Activated CD4-positive, CD25-positive, alpha-beta regulatory T cell treated with anti-CD3 and anti-CD28 coated beads, Interleukin-2, amount 50 U/mL, for 24 hours (primary cell): ENCODE results near the gene SKP2.
A peak's percentile ranks its signal among the peaks of the same experiment; 100 is the strongest.
"Not testable (repeated sequence)": the region's sequence is repeated elsewhere in the genome, so short reads cannot be mapped to it uniquely, and the experiment has no call there.

Source experiments
- ATAC-seq, 2 donors: fragments of 150-1000 bp; cut with Tn5 transposase; one replicate each; pipeline ENCODE4 v1.10.0; 2021; ENCODE audit warnings: mild to moderate bottlenecking in 1 of 2, moderate library complexity in 1 of 2

Gene SKP2

DNA sequence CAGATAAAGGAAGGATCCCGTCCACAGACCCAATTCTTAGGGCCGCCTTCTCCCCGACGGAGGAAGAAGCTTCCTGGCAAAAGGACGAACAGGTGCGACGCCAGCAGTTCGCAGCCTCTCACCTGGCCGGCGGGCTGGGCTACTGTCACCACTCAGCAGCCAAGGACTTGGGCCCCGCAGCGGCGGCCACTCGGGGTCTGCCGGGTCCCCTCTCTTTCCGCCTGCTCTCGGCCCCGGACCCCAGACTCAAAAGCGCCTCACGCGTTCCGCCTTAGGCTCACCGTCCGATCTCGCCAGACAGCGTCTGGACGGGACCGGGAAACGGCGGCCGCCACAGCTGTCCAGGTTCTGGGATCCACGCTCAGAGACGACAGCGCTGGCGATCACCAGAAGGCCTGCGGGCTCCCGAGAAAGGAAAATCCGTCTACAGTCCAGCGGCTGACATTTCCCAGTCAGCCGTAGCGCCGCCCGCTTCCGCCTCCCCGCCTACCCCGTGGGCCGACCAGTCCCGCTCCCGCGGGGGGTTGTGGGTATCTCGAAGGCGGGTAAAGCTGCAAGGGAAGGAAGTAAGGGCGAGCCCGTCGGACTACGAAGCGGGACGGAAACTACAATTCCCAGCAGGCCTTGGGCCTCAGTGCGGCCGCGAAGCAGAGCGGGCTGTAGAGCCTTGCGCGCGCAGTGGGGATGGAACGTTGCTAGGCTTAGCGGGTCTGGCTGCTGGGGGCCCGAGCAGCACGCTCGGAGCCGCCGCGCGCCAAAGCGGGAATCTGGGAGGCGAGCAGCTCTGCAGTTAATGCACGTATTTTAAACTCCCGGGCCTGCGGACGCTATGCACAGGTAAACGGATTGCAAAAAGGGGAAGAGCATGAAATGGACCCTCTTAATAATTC is at the start of gene SKP2, which contains the start of gene LMBRD2:
Gene SKP2 (plus strand): TSS at position 678 of the 890 bp plus-strand sequence. CDS start 152 bp downstream, at position 830.
Gene LMBRD2 (minus strand): TSS at position 454 of the 890 bp plus-strand sequence. CDS start 8,538 bp downstream, outside the sequence.
- peak; percentile 99 for ATAC-seq

- no peak for ATAC-seq
Observed at GRCh38 chr5:36105819-36106218, 46.1 kb upstream of the SKP2 start.

DNA sequence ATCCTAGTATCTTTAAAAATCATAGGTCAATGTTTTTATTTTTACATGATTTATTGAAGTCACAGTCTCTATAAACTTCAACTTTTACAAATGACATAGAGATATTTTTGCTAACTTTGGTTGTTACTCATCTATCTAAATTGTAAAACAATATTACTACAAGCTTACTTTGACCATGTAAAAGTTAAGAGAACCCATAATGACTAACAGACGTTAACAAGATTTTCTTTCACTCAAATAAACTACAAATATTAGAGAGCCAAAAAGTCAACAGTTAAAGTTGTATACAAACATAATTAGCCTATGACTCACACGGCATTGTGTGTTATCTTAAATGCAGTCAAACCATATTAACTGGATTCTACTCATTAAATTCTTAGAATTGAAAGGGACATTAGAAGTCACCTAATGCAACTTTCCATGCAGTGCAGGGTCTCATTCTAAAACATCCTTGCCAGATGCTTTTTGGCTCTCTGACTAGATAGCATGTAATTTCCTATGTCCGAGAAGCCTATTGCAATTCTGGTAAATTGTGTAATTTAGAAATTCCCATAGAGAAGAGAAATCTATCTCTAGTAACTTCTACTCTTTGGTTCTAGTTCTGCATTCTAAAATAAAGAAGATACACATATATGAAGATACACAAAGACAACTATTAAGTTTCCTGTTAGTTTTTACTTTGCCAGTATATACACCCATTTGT is 43.0 kb upstream of the SKP2 start:
- no peak for ATAC-seq

DNA sequence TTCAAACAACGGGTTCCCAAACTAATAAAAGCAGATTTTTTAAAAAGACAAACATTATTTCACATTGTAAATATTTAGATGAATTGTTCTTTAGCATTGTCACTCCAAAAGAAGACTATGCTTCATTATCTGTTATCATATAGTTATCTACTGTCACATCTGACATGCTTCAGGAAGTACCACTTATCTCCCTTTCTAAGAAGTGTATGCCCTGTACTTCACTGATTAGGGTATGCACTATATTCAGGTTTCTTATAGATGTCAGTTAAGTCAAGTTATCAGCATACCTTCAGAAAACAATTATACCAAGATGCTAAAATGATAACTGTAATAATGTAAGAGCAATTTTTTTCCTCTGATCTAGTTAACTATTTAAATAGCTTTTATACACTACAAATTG is 40.7 kb upstream of the SKP2 start:
- no peak for ATAC-seq

DNA sequence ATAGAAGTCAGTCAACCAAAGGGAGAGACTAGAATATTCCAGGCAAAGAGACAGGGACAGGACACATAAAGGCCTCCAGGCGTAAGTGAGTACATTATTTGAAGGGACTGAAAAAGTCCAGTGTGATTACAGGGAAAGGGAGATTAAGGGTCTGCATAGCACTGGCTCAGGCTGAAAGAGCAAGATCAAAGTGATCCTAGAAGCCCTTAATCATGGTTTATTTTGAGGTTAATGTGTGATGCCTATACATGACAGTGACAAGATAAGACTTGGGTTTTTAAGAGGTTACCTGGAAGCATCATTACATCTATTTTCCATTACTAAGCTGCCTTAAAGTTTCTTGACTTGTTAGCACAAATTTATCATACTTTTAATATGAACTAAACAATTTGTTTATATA is 26.0 kb upstream of the SKP2 start:
- ATAC-seq = peak; percentile 41 to 81

GRCh38 chr5:36128795-36129194 is 23.1 kb upstream of the SKP2 start:
- no peak for ATAC-seq

DNA sequence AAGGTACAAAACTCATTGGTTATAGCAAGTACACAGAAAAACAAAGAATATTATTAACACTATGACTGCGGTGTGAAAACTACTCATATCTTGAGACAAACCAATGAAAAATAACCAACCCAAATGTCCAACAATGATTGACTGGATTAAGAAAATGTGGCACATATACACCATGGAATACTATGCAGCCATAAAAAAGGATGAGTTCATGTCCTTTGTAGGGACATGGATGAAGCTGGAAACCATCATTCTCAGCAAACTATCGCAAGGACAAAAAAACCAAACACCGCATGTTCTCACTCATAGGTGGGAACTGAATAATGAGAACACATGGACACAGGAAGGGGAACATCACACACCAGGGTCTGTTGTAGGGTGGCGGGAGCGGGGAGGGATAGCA is 22.2 kb upstream of the SKP2 start:
- not testable (repeated sequence) for ATAC-seq

GRCh38 chr5:36133009-36133408 is 18.9 kb upstream of the SKP2 start:
- ATAC-seq = not testable (repeated sequence)

DNA sequence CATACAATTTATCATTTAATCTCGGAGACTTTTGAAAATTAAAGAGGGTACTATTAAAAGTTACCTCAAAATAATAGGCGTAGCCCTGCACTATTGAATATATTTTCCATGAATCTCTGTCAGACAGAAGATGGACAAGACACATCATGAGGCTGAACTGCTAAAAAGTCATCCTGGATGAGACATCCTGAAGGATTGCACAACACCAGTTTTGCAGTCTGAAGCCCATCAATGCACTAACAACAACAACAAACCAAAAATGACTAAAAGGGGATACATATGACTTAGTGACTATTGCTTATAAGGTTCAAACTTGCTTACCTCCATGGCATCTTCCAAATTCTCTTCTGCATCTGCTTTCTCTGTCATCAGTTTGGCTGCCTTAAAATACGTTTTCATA is 15.9 kb upstream of the SKP2 start:
- ATAC-seq = no peak

DNA sequence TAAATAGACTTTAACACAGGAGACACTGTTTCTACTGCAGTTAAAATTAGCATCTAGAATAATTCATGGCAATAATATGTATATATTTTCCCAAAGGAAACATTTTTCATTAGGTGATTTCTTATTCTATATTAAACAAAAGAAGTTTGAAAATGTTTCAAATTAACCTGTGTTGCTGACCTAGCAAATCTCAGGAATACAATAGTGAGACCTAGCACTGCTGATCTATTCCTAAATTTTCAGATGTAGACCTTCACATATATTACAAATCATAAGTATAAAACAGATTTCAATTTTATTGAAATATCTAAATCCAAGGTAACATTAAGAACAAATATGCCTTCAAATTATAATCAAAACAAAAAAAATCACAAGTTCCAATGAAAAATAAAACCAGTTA is 15.3 kb upstream of the SKP2 start:
- ATAC-seq = no peak

- ATAC-seq = no peak
Observed at GRCh38 chr5:36138900-36139683, 12.8 kb upstream of the SKP2 start.

GRCh38 chr5:36145311-36145710 is 6.6 kb upstream of the SKP2 start:
- no peak for ATAC-seq

DNA sequence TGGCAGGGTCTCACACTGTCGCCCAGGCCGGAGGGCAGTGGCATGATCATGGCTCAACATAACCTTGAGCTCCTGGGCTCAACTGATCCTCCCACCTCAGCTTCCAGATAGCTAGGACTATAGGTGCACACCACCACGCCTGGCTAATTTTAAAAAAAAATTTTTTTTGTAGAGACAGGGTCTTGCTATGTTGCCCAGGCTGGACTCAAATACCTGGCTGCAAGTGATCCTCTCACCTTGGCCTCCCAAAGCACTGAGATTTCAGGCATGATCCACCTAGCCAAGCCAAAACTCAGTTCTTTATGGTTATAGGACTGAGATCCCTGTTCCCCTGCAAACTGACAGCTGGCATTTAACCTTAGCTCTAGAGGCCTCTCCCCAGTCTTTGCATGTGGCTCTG is 5.5 kb upstream of the SKP2 start:
- ATAC-seq = no peak

- ATAC-seq = no peak
Observed at GRCh38 chr5:36147681-36148080, 4.2 kb upstream of the SKP2 start.

DNA sequence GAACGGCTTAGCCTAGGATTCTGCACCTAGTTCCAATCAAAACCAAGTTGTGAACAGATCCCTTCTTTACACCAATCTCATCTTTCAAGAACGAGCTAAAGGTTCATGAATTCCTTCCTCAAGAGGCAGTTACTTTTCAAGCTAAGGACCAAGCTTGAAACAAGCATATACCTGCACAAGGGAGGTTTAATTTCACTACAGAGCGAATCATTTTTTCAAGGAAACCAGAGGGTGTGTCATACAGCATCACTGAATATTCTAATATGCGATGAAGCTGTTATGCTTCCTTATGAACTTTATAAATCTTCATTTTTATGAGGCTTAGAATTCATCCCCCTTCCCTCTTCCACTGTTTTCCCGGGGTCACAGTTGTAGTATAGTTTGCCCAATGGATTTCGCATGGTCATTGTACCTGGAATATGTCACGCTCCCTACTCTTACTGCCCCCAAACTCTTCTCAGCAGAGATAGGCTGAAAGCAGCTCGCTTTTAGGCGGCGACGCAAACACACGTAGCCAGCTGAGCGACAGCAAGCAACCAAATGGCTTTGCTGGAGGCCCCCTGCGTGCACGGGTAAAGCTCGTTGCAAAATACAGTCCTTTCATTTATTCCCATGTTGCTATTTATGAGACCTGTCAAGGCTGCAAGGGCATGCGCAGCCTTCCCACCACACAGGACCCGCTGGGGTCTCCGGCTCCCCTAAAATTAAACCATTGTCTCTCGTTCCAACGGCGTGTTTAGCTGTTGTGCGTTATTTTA is 1.1 kb upstream of the SKP2 start:
- ATAC-seq = peak in 1 of 2 donors; percentile 21

- ATAC-seq = no peak
Observed at GRCh38 chr5:36152324-36153297, 700 bp downstream of the SKP2 start.

- no peak for ATAC-seq
Observed at GRCh38 chr5:36153298-36153677, 1.4 kb downstream of the SKP2 start.

DNA sequence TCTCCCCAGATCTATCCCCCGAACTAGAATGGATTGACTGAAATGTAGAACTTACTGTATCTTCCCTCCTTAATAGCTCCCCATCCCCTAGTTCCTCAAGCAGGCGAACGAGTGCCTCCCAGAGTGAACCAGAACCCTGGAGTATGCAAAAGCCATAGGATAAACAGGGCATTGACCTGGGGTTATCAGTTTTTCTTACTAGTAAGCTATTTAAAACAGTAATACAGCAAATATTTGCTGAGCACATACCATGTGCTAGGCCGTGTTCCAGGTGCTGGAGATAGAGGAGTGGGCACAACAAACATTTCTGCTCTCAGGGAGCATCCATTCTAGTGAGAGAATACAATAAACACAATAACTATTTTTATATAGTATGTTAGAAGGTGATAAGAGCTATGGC is 1.8 kb downstream of the SKP2 start:
- ATAC-seq = no peak

DNA sequence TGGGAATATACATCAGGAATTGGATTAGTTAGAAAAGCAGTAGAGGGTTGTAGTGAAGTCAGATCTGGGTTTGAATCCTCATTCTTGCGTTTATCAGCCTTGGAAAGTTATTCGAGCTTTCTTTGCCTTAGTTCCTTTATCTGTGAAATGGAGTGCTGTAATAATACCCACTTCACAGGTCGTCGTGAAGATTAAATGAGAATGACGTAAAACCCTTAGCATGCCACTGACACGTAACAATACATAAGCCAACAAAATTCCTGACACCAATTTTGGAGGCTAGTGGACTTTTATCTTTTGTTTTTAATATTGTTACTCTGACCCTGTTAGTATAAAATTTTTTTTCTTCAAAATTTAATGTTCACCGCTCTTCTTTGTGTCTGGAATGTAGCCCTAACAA is 3.4 kb downstream of the SKP2 start:
- no peak for ATAC-seq

DNA sequence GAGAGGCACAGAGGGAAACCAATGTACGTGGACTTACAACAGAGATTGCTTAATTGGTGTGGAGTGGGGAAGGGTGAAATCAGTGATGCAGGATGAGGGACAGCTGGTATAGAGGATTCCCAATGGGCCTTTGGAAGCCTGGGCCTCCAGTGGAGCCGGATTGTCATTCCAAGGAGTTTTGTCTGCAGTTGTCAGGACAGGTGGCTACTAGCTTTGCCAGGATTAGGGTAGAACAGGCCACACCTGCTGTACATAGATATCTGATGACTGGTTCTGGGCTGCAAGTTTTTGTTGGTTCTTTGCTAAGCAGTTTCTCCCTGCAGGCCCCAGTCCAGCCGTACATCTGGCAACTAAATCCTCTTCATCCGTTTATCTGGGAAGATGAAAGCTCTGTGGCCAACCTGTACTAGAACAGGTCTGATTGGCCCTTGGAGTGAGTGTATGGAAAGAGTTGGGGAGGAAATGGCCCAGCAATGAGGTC is 4.2 kb downstream of the SKP2 start:
- ATAC-seq = no peak

- ATAC-seq = no peak
Observed at GRCh38 chr5:36156619-36157018, 4.7 kb downstream of the SKP2 start.
